OCI-LY1 (cell line): Measurements from ENCODE around the gene CACNA1B.

Experiments
- EZH2 ChIP-seq: fragments of 200-600 bp; sonication (generic), shearing (Covaris generic); IDR thresholded peaks from 2 replicates; pipeline ENCODE4 v1.8.0; 2017; ENCODE audit warnings: borderline replicate concordance, mixed run types, mild to moderate bottlenecking, antibody characterized with exemption, low read length, moderate library complexity, mixed read lengths
- TF ChIP-seq, protein P1 (sequence below): fragments of 200-600 bp; sonication (generic), shearing (Covaris generic); IDR thresholded peaks from 2 replicates; pipeline ENCODE4 v1.5.1; 2017; ENCODE audit warnings: mild to moderate bottlenecking, antibody characterized with exemption, low read length, moderate library complexity, mixed read lengths

- TF ChIP-seq, protein P1, sequence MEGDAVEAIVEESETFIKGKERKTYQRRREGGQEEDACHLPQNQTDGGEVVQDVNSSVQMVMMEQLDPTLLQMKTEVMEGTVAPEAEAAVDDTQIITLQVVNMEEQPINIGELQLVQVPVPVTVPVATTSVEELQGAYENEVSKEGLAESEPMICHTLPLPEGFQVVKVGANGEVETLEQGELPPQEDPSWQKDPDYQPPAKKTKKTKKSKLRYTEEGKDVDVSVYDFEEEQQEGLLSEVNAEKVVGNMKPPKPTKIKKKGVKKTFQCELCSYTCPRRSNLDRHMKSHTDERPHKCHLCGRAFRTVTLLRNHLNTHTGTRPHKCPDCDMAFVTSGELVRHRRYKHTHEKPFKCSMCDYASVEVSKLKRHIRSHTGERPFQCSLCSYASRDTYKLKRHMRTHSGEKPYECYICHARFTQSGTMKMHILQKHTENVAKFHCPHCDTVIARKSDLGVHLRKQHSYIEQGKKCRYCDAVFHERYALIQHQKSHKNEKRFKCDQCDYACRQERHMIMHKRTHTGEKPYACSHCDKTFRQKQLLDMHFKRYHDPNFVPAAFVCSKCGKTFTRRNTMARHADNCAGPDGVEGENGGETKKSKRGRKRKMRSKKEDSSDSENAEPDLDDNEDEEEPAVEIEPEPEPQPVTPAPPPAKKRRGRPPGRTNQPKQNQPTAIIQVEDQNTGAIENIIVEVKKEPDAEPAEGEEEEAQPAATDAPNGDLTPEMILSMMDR, result no peak
- no peak for TF ChIP-seq EZH2
Measured at GRCh38 chr9:137907776-137908175, 30.2 kb downstream of the CACNA1B start.
